Ovary (tissue), 3 donors: ENCODE results near the gene INPP5A.

Source experiments
- POLR2A ChIP-seq: fragments of 450-650 bp; IDR thresholded peaks from one replicate; pipeline ENCODE4 v1.6.1; 2017; ENCODE audit warnings: antibody characterized with exemption, mild to moderate bottlenecking, moderate library complexity
- TF ChIP-seq, protein P1 (sequence below), 3 donors: fragments of 450-650 bp in 2 of 3; fragments of 200-600 bp in 1 of 3; IDR thresholded peaks; one replicate each; pipeline versions ENCODE4 v1.5.1 to v1.8.0; 2016 to 2022; ENCODE audit warnings: antibody characterized with exemption in 3 of 3, mild to moderate bottlenecking in 1 of 3
- donor health status: DM: no; HTN: no; CAD: no.

- no peak for TF ChIP-seq POLR2A
- TF ChIP-seq, protein P1, sequence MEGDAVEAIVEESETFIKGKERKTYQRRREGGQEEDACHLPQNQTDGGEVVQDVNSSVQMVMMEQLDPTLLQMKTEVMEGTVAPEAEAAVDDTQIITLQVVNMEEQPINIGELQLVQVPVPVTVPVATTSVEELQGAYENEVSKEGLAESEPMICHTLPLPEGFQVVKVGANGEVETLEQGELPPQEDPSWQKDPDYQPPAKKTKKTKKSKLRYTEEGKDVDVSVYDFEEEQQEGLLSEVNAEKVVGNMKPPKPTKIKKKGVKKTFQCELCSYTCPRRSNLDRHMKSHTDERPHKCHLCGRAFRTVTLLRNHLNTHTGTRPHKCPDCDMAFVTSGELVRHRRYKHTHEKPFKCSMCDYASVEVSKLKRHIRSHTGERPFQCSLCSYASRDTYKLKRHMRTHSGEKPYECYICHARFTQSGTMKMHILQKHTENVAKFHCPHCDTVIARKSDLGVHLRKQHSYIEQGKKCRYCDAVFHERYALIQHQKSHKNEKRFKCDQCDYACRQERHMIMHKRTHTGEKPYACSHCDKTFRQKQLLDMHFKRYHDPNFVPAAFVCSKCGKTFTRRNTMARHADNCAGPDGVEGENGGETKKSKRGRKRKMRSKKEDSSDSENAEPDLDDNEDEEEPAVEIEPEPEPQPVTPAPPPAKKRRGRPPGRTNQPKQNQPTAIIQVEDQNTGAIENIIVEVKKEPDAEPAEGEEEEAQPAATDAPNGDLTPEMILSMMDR (IDR thresholded peaks at IDR 0.05), result no peak
These were observed 271.9 kb downstream of the INPP5A start for GRCh38 chr10:132809232-132810140.
